GM12873 (cell line): ENCODE measurements around the gene GNA14.

Experiments
- TF ChIP-seq, protein P1 (sequence below): IDR thresholded peaks from 2 replicates; pipeline ENCODE4 v1.5.1; 2012; ENCODE audit warnings: low read depth, mild to moderate bottlenecking, moderate library complexity, low read length, control low read depth; ENCODE audit not compliant: insufficient read depth; ENCODE audit errors: missing control alignments

Gene GNA14

DNA sequence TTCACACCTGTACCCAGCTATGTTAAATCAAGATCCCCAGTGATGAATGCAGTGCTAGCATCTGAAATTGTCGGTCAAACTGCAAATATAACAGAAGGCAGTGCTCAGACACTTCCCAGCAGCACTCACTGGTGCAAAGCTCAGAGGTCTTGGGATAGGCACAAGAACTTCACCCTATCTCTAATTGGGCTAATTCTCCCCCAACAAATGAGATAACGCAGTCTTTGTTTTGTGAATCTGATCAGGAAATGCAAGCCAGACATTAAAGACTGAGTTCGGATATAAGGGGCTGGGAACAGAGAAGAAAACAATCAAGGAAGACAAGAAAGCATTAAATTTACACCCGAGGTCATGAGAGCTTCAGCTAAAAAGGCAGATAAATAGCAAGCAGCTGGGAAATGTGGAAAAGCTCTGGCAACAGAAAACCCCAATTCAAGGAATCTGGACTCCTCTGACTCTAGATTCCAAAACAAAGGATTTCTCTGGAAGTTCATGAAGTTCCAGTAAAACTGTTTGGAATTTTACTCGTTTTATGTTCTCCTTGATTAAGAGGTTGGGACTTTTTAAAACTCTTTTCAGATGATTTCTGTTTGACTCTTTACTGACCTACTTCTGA is 65.1 kb downstream of the GNA14 start:
- TF ChIP-seq, protein P1, sequence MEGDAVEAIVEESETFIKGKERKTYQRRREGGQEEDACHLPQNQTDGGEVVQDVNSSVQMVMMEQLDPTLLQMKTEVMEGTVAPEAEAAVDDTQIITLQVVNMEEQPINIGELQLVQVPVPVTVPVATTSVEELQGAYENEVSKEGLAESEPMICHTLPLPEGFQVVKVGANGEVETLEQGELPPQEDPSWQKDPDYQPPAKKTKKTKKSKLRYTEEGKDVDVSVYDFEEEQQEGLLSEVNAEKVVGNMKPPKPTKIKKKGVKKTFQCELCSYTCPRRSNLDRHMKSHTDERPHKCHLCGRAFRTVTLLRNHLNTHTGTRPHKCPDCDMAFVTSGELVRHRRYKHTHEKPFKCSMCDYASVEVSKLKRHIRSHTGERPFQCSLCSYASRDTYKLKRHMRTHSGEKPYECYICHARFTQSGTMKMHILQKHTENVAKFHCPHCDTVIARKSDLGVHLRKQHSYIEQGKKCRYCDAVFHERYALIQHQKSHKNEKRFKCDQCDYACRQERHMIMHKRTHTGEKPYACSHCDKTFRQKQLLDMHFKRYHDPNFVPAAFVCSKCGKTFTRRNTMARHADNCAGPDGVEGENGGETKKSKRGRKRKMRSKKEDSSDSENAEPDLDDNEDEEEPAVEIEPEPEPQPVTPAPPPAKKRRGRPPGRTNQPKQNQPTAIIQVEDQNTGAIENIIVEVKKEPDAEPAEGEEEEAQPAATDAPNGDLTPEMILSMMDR = no peak

DNA sequence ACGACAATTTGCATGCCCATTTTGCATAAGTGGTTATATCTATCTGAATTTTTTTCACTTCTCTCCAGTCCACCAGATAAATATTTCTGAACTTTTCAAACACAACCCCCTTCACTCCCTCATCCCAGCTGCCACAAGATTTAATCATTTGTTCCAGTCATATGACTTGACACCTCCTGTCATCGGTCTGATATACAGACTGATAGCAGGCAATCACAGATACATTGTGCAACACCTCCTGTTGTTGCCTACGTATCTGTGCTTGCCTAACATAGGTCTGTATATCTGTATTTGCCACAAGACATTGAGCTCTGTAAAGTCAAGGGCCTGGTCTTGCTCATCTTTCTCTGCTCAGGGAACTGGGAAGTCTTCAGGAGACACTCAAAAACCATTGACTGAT is 65.6 kb downstream of the GNA14 start:
- TF ChIP-seq, protein P1 = no peak

DNA sequence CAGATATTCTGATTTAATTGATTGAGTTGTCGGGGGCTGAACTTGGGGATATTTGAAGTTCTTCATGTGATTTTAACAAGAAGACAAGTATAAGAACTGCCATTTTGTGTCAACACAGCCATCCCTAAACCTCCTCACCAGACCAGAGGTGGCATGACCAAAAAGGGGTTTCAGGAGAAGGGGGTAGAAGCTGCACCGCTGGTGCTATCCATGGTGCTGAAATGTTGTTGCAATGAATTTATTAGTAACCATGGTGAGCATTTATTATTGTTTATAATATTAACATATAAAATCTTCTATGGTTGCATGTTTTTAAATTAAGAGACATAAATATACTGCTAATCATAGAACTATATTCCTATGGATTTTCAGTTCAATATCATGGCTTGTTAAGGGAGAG is 72.3 kb downstream of the GNA14 start:
- TF ChIP-seq, protein P1 = no peak

DNA sequence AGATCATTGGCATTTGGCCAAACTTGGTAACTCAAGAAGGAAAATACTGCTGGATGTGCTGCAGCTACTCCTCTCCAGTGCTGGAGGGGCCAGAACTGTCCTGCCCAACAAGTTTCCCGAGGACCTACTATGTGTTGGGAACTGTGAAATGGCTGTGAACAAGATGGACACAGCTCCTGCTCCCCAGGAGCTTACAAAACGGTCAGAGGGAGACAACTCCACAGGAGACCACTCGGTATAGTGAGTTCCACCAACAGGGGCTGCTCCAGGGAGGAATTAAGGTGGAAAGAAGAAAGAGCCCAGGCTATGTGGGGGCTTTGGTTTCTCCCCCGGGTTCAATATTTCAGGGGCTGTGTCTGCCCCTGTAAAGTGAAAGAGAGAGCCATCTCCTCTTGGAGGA is 78.8 kb downstream of the GNA14 start:
- TF ChIP-seq, protein P1 = no peak

DNA sequence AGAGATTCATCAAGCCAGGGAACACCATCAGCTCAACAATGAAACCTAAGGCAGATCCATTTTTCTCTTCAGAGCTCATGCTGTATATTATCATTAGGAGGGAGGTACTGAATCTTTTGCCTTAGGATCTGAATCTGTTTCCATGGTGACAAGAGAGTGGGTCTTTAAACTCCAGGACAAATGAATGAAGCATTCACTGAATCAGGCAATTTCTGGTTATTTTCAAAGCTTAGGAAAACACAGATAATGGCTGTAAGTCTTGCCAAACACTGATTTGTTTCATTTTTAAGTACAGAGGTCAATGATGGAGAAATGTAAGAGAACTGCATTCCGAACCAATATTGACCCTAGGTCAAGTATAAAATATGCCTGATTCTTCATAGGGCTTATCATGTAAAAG is 84.9 kb downstream of the GNA14 start:
- TF ChIP-seq, protein P1 = no peak

DNA sequence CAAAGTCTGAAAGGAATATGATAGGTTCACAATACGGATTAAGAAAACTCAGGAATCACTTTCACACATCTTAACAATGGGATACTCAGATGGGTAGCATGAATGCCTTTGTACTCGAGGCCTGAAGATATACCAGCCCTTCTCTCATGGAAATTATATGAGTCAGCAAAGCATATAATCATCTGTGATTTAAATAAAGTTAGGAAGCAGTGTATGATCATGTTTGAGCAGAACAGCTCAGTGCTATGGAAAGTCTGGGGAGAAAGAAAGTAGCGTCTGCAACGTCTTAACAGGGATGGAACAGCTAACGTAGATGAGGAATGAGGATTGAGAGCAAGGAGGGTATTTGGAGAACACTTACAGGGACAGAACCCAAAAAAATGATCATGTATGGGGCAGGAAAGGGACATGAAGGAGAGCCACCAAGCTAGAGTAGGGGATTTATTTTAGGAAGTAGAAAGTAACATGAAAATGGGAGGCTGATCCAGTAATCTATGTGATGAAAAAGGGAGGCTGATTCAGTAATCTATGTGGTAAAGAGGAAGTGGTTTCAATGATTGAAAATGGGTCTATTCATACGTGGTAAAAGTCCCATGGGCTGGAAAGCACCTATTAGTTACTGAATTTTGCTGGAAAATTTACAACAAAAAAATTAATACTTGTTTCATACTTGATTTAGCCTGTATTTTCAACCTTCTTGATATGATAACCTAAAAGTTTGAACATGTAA is 85.9 kb downstream of the GNA14 start:
- TF ChIP-seq, protein P1 = no peak

DNA sequence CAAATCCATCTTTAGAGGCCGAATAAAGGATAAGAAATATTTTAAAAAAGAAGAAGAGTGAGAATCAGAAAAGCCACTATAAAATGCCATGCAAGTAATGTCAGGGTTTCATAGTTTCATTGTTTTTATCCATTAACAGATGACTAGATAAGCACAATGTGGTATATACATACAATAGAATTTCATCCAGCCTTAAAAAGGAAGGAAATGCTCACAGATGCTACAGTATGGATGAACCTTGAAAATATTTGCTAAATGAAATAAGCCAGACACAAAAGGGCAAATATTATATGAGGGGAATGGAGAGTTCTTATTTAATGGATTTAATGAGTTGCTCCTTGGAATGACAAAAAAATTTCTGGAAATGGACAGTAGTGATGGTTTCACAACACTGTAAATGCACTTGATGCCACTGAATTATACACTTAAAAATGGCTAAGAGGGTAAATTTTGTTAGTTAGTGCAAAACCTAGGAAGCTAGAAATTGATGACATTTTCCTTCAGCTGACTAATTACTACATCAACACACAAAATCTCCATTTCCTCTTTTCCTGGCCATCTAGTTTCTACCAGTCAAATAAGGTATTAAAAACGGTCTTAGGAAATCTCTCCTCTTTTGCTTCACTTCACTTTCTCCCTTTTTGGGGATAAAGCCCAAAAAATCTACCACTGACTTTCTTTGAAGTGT is 86.6 kb downstream of the GNA14 start:
- TF ChIP-seq, protein P1 = no peak
